ENCODE results near the gene COL17A1.

Gene COL17A1

GRCh38 chr10:104096692-104097091, 11.0 kb upstream of the COL17A1 start:
- no peak overlapping the region for H3K4me3 ChIP-seq (ENCODE audit: low read depth, low read length)
- no peaks in the 10 kb centered on the region for H3K27me3 ChIP-seq (replicated peaks)
- no peaks in the 10 kb centered on the region for H3K36me3 ChIP-seq (replicated peaks)
- no peak for TF ChIP-seq CTCF (IDR thresholded peaks at IDR 0.05; ENCODE audit: low read depth, low read length, missing control alignments)
- DNase-seq = no peak
- H3K27ac ChIP-seq = no peak overlapping the region
- in situ Hi-C loops (cut with HindIII; ENCODE audit: low pct_ligation_motif_present, low sequenced_read_pairs) = no loop called here

- Histone ChIP-seq H3K27ac (no peak overlapping the region), H3K4me3 (ENCODE audit: low read depth, low read length) (no peak overlapping the region), H3K36me3 (replicated peaks) (no peaks in the 10 kb centered on the region), H3K27me3 (replicated peaks) (no peaks in the 10 kb centered on the region)
- TF ChIP-seq CTCF (IDR thresholded peaks at IDR 0.05; ENCODE audit: low read depth, low read length, missing control alignments) = no peak
- DNase-seq = no peak
- in situ Hi-C loops (cut with HindIII; ENCODE audit: low pct_ligation_motif_present, low sequenced_read_pairs) = no loop called here
Observed at GRCh38 chr10:104092749-104093148, 7.1 kb upstream of the COL17A1 start.

GRCh38 chr10:104090611-104091010, 4.9 kb upstream of the COL17A1 start:
- Histone ChIP-seq H3K27ac (no peak overlapping the region), H3K27me3 (replicated peaks) (no peaks in the 10 kb centered on the region), H3K36me3 (replicated peaks) (no peaks in the 10 kb centered on the region), H3K4me3 (ENCODE audit: low read depth, low read length) (no peak overlapping the region)
- no peak for DNase-seq
- in situ Hi-C loops (cut with HindIII; ENCODE audit: low pct_ligation_motif_present, low sequenced_read_pairs) = no loop called here
- TF ChIP-seq CTCF (IDR thresholded peaks at IDR 0.05; ENCODE audit: low read depth, low read length, missing control alignments) = no peak

- in situ Hi-C loops (cut with HindIII; ENCODE audit: low pct_ligation_motif_present, low sequenced_read_pairs) = no loop called here
- Histone ChIP-seq H3K36me3 (replicated peaks) (no peaks in the 10 kb centered on the region), H3K4me3 (ENCODE audit: low read depth, low read length) (no peak overlapping the region), H3K27ac (no peak overlapping the region), H3K27me3 (replicated peaks) (no peaks in the 10 kb centered on the region)
- no peak for TF ChIP-seq CTCF (IDR thresholded peaks at IDR 0.05; ENCODE audit: low read depth, low read length, missing control alignments)
- DNase-seq = no peak
Observed at GRCh38 chr10:104089621-104090020, 3.9 kb upstream of the COL17A1 start.

- TF ChIP-seq CTCF (IDR thresholded peaks at IDR 0.05; ENCODE audit: low read depth, low read length, missing control alignments) = no peak
- Histone ChIP-seq H3K27me3 (replicated peaks) (no peaks in the 10 kb centered on the region), H3K36me3 (replicated peaks) (no peaks in the 10 kb centered on the region), H3K27ac (no peak overlapping the region), H3K4me3 (ENCODE audit: low read depth, low read length) (no peak overlapping the region)
- no peak for DNase-seq
- in situ Hi-C loops (cut with HindIII; ENCODE audit: low pct_ligation_motif_present, low sequenced_read_pairs) = no loop called here
Observed at GRCh38 chr10:104088239-104088638, 2.6 kb upstream of the COL17A1 start.

GRCh38 chr10:104084482-104085142, 1.1 kb downstream of the COL17A1 start:
- in situ Hi-C loops (cut with HindIII; ENCODE audit: low pct_ligation_motif_present, low sequenced_read_pairs) = no loop called here
- Histone ChIP-seq H3K27me3 (replicated peaks) (no peaks in the 10 kb centered on the region), H3K27ac (no peak overlapping the region), H3K4me3 (ENCODE audit: low read depth, low read length) (no peak overlapping the region), H3K36me3 (replicated peaks) (no peaks in the 10 kb centered on the region)
- DNase-seq = no peak
- TF ChIP-seq CTCF (IDR thresholded peaks at IDR 0.05; ENCODE audit: low read depth, low read length, missing control alignments) = no peak
